Trophoblast cell (in vitro differentiated cells and primary cell): Measurements from ENCODE around the gene FUT3.

Experiments
- DNase-seq, 2 donors: peaks; one replicate each; pipeline ENCODE4 v3.0.0-alpha.2; 2016
- H2AFZ ChIP-seq: 2 replicates; pipeline ENCODE4 v1.6.1; 2013; ENCODE audit warnings: low read length, moderate library complexity, mild to moderate bottlenecking; ENCODE audit not compliant: insufficient read depth, poor library complexity
- H2AK5ac ChIP-seq: 2 replicates; pipeline ENCODE4 v1.6.1; 2013; ENCODE audit warnings: mild to moderate bottlenecking, low read length
- H2BK120ac ChIP-seq: 2 replicates; pipeline ENCODE4 v1.6.1; 2013; ENCODE audit warnings: low read length, mild to moderate bottlenecking, moderate library complexity; ENCODE audit not compliant: insufficient read depth, poor library complexity
- H2BK12ac ChIP-seq: 2 replicates; pipeline ENCODE4 v1.6.1; 2013; ENCODE audit warnings: mild to moderate bottlenecking, low read length, moderate library complexity
- H2BK5ac ChIP-seq: 2 replicates; pipeline ENCODE4 v1.6.1; 2013; ENCODE audit warnings: low read length, low read depth, moderate library complexity, mild to moderate bottlenecking; ENCODE audit not compliant: poor library complexity
- H3K14ac ChIP-seq: 2 replicates; pipeline ENCODE4 v1.6.1; 2013; ENCODE audit warnings: mild to moderate bottlenecking, low read length
- H3K18ac ChIP-seq: 2 replicates; pipeline ENCODE4 v1.6.1; 2013; ENCODE audit warnings: mild to moderate bottlenecking, low read length
- H3K23ac ChIP-seq: 2 replicates; pipeline ENCODE4 v1.6.1; 2013; ENCODE audit warnings: low read length
- H3K27ac ChIP-seq: 2 replicates; pipeline ENCODE4 v1.5.1; 2013; ENCODE audit warnings: low read depth, mild to moderate bottlenecking, inconsistent platforms, low read length, moderate library complexity
- H3K27me3 ChIP-seq: 2 replicates; pipeline ENCODE4 v1.6.1; 2013; ENCODE audit warnings: inconsistent platforms, mild to moderate bottlenecking, low read length, moderate library complexity; ENCODE audit not compliant: insufficient read depth
- H3K36me3 ChIP-seq, 2 experiments: 1 replicate in 1 of 2; 2 replicates in 1 of 2; pipeline ENCODE4 v1.6.1; 2013; ENCODE audit warnings: low read length in 2 of 2, mild to moderate bottlenecking in 2 of 2, moderate library complexity in 1 of 2; ENCODE audit not compliant: insufficient read depth in 2 of 2, control insufficient read depth in 1 of 2
- H3K4ac ChIP-seq: 2 replicates; pipeline ENCODE4 v1.6.1; 2013; ENCODE audit warnings: low read depth, mild to moderate bottlenecking, low read length, moderate library complexity
- H3K4me1 ChIP-seq, 2 experiments: 1 replicate in 1 of 2; 2 replicates in 1 of 2; pipeline ENCODE4 v1.6.1; 2013; ENCODE audit warnings: low read length in 2 of 2, mild to moderate bottlenecking in 2 of 2, moderate library complexity in 1 of 2; ENCODE audit not compliant: insufficient read depth in 2 of 2, control insufficient read depth in 1 of 2
- H3K4me2 ChIP-seq: 2 replicates; pipeline ENCODE4 v1.6.1; 2013; ENCODE audit warnings: inconsistent platforms, mild to moderate bottlenecking, low read length, moderate library complexity
- H3K4me3 ChIP-seq: 2 replicates; pipeline ENCODE4 v1.5.1; 2013; ENCODE audit warnings: mild to moderate bottlenecking, low read depth, low read length, inconsistent platforms
- H3K79me1 ChIP-seq: one replicate; pipeline ENCODE4 v1.6.1; 2013; ENCODE audit warnings: low read length
- H3K79me2 ChIP-seq: 2 replicates; pipeline ENCODE4 v1.6.1; 2013; ENCODE audit warnings: low read length, mild to moderate bottlenecking; ENCODE audit not compliant: control insufficient read depth, insufficient read depth, poor library complexity
- H3K9ac ChIP-seq: 2 replicates; pipeline ENCODE4 v1.6.1; 2013; ENCODE audit warnings: mild to moderate bottlenecking, low read length
- H3K9me3 ChIP-seq: 2 replicates; pipeline ENCODE4 v1.6.1; 2013; ENCODE audit warnings: low read depth, mild to moderate bottlenecking, control low read depth, inconsistent platforms, low read length; ENCODE audit not compliant: insufficient read depth
- H4K12ac ChIP-seq: 2 replicates; pipeline ENCODE4 v1.6.1; 2013; ENCODE audit warnings: low read depth, mild to moderate bottlenecking, low read length, moderate library complexity
- H4K8ac ChIP-seq: 2 replicates; pipeline ENCODE4 v1.6.1; 2013; ENCODE audit warnings: low read depth, mild to moderate bottlenecking, low read length, moderate library complexity
- H4K91ac ChIP-seq: one replicate; pipeline ENCODE4 v1.6.1; 2013; ENCODE audit warnings: low read depth, mild to moderate bottlenecking, low read length, moderate library complexity
- WGBS: extraction: QIAGEN DNeasy Blood & Tissue Kit; methylation state at CpG from one replicate; pipeline ENCODE4 v1.1.7; 2013; ENCODE audit warnings: missing lambda C conversion rate; ENCODE audit not compliant: insufficient read length, insufficient coverage; ENCODE audit errors: extremely low coverage; 5-methylcytosine and 5-hydroxymethylcytosine counted together

Gene FUT3

DNA sequence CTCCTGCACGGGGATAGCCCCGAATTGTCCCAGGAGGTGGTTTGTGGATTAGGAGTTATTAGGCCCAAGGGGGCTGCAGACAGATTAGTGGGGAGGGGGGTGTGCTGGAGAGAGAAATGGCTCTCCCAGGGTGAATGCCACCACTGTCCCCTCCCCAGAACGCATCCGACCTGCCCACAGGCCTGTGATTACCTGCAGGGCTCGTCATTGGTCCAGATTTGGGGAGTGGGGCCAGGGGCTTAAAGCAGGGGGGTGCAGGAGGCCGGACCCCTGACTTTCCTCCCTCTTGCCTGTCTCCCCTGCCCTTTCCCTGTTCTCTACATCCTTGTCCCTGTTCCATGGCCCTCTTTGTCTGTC, 45.1 kb downstream of the FUT3 start:
- H4K8ac ChIP-seq = no peak overlapping the region
- H4K12ac ChIP-seq = no peak overlapping the region
- no peak overlapping the region for H2BK120ac ChIP-seq
- H3K79me1 ChIP-seq = no peaks in the 10 kb centered on the region
- H2BK5ac ChIP-seq = no peak overlapping the region
- H4K91ac ChIP-seq = no peak overlapping the region
- DNase-seq = no peak
- H3K9ac ChIP-seq = no peak overlapping the region
- H3K4me1 ChIP-seq = peaks cover 5 to 7% of the 10 kb centered on the region in 2 experiments
- H3K9me3 ChIP-seq = peaks cover 3% of the 10 kb centered on the region
- no peak overlapping the region for H2AFZ ChIP-seq
- no peak overlapping the region for H3K4me3 ChIP-seq
- H3K18ac ChIP-seq = no peak overlapping the region
- no peak overlapping the region for H3K4ac ChIP-seq
- H3K27me3 ChIP-seq = peaks cover 5% of the 10 kb centered on the region
- no peak overlapping the region for H3K27ac ChIP-seq
- H3K4me2 ChIP-seq = no peak overlapping the region
- no peak overlapping the region for H2AK5ac ChIP-seq
- H2BK12ac ChIP-seq = no peak overlapping the region
- WGBS = no CpG with 5 or more reads among the region's 6 CpGs
- no peak overlapping the region for H3K23ac ChIP-seq
- no peaks in the 10 kb centered on the region for H3K36me3 ChIP-seq
- H3K14ac ChIP-seq = no peak overlapping the region
- H3K79me2 ChIP-seq = no peaks in the 10 kb centered on the region

DNA sequence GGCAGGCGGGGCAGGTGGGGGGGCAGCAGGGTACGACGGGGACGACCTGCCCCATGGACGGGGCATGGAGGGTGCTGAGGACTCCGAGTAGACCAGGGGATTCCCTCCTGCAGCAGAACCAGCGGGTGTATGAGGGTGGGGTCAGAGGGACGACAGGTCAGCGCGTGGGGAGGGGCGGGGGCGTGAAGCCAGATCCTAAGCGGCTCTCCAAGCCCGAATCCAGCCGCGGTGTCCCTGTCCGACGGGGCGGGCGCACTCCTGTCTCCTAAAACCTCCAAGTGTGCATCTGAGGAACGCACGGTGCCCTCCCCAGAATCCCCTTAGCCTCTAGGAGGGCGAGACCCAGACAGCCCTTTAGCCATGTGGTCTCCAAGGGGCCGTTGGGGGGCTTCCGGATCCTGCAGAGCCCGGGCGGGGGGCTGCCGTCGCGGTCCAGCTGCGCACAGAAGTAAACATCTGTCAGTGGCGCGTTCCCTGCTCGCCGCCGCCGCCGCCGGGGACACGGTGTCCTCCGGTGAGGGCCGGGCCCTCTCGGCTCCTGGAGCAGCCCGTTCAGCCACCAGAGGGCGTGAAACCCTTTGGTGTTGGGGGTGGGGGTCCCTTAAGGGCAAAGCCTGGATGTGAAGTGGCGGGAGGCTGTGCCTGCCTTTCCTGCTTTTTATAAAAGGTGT, 45.7 kb downstream of the FUT3 start:
- H3K36me3 ChIP-seq = no peaks in the 10 kb centered on the region
- H4K8ac ChIP-seq = no peak overlapping the region
- H3K4ac ChIP-seq = no peak overlapping the region
- H3K23ac ChIP-seq = no peak overlapping the region
- peak; percentile 15 to 73 for DNase-seq
- H3K79me1 ChIP-seq = no peaks in the 10 kb centered on the region
- WGBS = no CpG with 5 or more reads among the region's 46 CpGs
- H2BK12ac ChIP-seq = no peak overlapping the region
- no peak overlapping the region for H4K12ac ChIP-seq
- H3K4me1 ChIP-seq = peaks cover 5 to 7% of the 10 kb centered on the region in 2 experiments
- no peak overlapping the region for H3K18ac ChIP-seq
- H3K9ac ChIP-seq = no peak overlapping the region
- no peaks in the 10 kb centered on the region for H3K79me2 ChIP-seq
- H4K91ac ChIP-seq = no peak overlapping the region
- H2AFZ ChIP-seq = peak overlapping the region; percentile 27
- no peak overlapping the region for H3K14ac ChIP-seq
- H3K4me3 ChIP-seq = peak overlapping the region; percentile 25
- no peak overlapping the region for H2AK5ac ChIP-seq
- peaks cover 5% of the 10 kb centered on the region for H3K27me3 ChIP-seq
- no peak overlapping the region for H2BK120ac ChIP-seq
- peaks cover 3% of the 10 kb centered on the region for H3K9me3 ChIP-seq
- H3K27ac ChIP-seq = no peak overlapping the region
- H3K4me2 ChIP-seq = peak overlapping the region; percentile 40
- H2BK5ac ChIP-seq = no peak overlapping the region

DNA sequence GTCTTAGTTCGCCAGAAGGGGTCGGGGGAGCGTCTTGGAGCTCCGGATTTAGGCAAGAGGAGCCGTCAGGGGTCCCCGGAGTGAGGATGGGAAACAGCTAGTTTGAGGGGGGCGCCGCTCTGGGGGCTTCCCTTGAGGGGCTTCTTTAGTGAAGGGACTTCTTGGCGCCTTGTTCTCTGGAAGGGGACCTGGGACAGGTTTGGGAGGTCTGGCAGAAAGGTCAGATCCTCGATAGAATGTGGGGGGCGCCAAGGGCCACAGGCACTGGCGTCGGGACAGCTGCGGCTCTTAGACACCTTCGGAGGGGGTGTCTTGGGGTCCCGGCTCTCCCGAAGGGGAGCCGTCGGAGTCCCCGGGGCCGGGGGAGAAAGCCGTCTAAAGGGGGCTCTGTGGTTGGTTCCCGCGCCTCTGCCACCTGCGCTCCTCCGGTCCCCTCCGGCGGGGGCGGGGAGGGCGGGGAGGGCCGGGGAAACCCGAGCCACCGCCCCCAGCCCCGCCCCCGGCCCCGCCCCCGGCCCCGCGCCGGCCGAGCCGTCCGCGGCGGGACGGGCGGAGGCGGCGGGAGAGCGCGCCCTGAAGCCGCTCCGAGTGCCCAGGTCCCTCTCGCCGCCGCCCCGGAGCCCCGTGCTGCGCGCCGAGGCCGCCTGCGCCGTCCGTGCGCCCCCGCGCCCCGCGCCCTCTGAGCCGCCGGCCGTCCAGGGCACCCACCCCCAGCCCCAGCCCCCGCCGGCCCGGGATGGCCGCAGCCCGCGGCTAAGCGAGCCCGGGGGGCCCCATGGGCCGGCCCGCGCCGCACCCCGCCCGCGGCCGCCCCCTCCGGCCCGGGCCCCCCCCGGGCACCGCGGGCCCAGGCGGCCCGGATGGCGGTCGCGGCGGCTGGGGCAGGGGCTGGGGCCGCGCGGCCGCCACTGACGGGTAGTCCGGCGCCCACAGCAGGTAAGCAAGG, 46.5 kb downstream of the FUT3 start, which contains the start of gene NRTN:
Gene NRTN, plus strand, starts transcription at position 552 of the 946 bp plus-strand sequence. CDS start 19,099 bp downstream, outside the sequence.
- no peak within 1 kb of the TSS for H3K23ac ChIP-seq
- no peaks in the 10 kb centered on the region for H3K36me3 ChIP-seq
- H3K27ac ChIP-seq = no peak within 1 kb of the TSS
- H3K18ac ChIP-seq = no peak within 1 kb of the TSS
- no peak within 1 kb of the TSS for H4K12ac ChIP-seq
- no peaks in the 10 kb centered on the region for H3K79me1 ChIP-seq
- H4K91ac ChIP-seq = no peak within 1 kb of the TSS
- no peaks in the 10 kb centered on the region for H3K79me2 ChIP-seq
- no peak within 1 kb of the TSS for H2AK5ac ChIP-seq
- peaks cover 3% of the 10 kb centered on the region for H3K9me3 ChIP-seq
- H3K9ac ChIP-seq = no peak within 1 kb of the TSS
- H3K4me1 ChIP-seq = peaks cover 5 to 7% of the 10 kb centered on the region in 2 experiments
- no peak within 1 kb of the TSS for H3K4ac ChIP-seq
- H4K8ac ChIP-seq = no peak within 1 kb of the TSS
- DNase-seq = peak in 1 of 2 donors; percentile 19
- no peak within 1 kb of the TSS for H2BK12ac ChIP-seq
- peak within 1 kb of the TSS; percentile 27 for H2AFZ ChIP-seq
- H3K27me3 ChIP-seq = peaks cover 5% of the 10 kb centered on the region
- H2BK120ac ChIP-seq = no peak within 1 kb of the TSS
- peak within 1 kb of the TSS; percentile 25 for H3K4me3 ChIP-seq
- H3K14ac ChIP-seq = no peak within 1 kb of the TSS
- H3K4me2 ChIP-seq = peak within 1 kb of the TSS; percentile 69
- no CpG with 5 or more reads among the region's 107 CpGs for WGBS
- no peak within 1 kb of the TSS for H2BK5ac ChIP-seq

DNA sequence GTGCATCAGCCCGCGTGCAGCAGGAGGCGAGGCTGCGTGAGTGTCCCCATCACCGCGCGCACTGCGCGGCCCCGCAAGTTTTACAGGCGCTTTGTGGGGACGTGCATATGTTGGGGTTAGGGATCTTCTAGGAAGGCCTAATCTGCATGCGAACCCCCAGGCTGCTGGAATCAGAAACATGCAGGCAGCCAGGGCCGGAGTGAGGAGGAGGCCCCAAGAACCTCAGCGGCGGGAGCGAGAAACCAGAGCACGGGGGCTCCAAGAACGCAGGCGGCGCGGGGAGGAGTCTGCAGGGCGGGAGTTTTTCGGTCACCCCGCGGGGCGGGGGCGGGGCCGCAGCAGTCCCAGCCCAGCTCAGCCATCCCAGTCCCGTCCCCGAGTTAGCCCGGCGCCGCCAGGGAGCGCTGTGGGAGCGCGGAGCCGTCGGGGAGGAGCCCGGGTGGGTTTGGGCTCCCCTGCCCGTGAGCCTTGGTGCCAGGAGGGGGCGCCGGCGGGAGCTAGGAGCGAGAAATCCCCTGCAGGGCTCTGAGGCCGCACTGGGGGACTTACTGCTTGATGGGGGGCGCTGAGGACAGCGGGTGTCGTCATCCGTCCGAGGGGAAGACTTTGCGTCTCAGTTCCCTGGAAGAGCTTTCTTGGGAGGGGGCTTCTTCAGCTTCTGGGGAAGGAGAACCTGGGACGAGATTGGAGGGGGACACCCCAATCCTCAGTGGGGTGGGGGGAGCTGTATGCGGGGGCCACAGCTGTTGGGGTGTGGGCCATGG, 47.3 kb downstream of the FUT3 start:
- peak; percentile 79 to 92 for DNase-seq
- Histone ChIP-seq H2BK5ac (no peak overlapping the region), H4K12ac (no peak overlapping the region), H3K27ac (no peak overlapping the region), H3K4me3 (no peak overlapping the region), H3K4me2 (peak overlapping the region; percentile 69), H3K4me1 (peaks cover 5 to 7% of the 10 kb centered on the region in 2 experiments), H2BK12ac (no peak overlapping the region), H4K91ac (no peak overlapping the region), H3K18ac (no peak overlapping the region), H3K14ac (no peak overlapping the region), H3K4ac (no peak overlapping the region), H3K27me3 (peaks cover 5% of the 10 kb centered on the region), H4K8ac (peak overlapping the region; percentile 15), H3K79me2 (no peaks in the 10 kb centered on the region), H3K9me3 (peaks cover 3% of the 10 kb centered on the region), H2AK5ac (no peak overlapping the region), H2BK120ac (no peak overlapping the region), H2AFZ (peak overlapping the region; percentile 7), H3K9ac (peak overlapping the region; percentile 15), H3K79me1 (no peaks in the 10 kb centered on the region), H3K23ac (no peak overlapping the region), H3K36me3 (no peaks in the 10 kb centered on the region)
- WGBS = no CpG with 5 or more reads among the region's 54 CpGs
